CD4-positive, alpha-beta T cell treated with Interleukin-15 for 1 hour (primary cell): Measurements from ENCODE around the gene DHX58.

Source experiments
- DNase-seq: peaks from one replicate; pipeline ENCODE4 v3.0.0-alpha.2; 2020

DHX58 gene

DNA sequence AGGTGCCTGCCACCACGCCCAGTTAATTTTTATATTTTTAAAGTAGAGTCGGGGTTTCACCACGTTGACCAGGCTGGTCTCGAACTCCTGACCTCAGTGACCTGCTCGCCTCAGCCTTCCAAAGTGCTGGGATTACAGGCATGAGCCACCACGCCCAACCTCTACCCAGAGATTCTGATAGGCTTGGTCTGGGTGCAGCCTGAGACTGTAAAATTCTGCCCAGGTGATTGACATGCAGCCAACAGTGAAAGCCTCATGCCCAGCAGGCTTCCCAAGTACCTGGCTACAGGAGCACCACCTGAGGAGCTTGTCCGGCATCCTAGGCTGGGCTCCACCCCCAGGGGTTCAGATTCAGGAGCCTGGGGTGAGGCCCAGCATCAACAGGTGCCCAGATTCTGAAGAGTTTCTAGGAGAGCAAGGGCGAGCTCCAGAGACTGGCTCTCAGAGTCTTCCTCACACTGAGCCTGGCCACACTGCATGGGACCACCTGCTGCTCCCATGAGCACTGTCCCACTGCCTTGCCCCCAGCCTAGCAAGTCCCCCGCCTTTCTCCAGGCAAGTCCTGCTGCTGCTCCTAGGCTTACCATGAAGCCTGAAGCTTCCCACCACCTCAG lies 30.9 kb downstream of the DHX58 start:
- no peak for DNase-seq

DNA sequence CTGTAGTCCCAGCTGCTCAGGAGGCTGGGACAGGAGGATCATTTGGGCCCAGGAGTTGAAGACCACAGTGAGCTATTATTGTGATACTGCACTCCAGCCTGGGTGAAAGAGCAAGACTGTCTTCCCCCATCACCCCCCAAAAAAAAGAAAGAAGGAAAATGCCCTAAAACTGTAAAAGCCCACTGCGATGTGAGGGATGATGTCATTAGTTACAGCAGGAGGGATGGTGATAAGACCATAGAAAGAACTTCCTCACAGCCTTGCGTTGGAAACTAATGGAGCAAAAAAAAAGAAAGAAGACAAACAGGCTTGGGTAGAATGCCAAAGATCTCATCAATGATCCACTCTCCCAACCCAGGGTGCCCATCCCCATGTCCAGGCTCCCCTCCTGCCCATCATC lies 33.0 kb downstream of the DHX58 start:
- no peak for DNase-seq

DNA sequence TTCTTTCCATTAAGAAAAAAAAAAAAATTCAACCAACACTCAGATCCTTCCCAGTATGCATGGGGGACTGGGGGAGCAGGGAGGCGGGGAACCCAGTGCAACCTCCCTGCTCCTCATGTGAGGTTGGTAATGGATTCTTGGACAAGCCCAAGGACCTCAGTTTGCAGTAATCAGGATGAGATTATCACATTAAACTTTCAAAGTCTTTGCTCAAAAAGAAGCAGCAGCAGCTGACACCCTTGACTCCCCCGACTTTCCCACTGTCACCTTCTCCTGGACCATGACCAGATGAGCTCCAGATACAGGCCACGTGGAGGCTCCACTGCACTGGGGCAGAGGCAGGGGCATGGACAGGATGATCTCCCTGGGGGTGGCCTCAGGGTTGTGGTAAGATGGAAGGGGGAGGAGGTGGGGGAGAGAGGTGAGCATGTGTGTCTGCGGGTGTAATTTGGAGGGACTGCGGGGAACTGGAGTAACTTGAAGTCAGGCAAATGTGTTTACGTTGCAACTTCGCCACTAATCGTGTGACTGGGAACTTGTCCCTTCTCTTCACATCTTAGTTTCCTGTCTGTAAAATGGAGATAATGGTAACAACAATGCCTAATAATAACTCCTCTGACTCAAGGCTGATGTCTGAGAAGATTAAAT lies 34.0 kb downstream of the DHX58 start:
- DNase-seq: no peak

DNA sequence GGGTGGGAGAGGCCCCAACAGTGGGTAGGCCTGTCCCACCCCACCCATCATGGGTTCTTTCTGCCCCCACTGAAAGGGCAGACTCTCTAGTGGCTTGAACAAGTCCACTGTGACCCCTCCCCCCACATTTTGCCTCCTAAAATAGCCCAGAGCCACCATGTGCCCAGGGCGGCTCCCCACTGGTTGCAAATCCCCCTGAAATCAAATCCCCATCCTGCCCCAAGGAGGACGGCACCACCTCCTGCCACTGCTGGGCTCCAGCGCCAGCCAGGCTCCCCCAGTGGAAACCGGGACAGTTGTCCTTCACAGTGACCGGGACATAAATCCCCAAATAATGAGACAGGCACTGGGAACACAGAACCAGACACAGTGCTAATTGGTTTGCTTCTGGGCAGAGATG lies 34.8 kb downstream of the DHX58 start:
- no peak for DNase-seq

DNA sequence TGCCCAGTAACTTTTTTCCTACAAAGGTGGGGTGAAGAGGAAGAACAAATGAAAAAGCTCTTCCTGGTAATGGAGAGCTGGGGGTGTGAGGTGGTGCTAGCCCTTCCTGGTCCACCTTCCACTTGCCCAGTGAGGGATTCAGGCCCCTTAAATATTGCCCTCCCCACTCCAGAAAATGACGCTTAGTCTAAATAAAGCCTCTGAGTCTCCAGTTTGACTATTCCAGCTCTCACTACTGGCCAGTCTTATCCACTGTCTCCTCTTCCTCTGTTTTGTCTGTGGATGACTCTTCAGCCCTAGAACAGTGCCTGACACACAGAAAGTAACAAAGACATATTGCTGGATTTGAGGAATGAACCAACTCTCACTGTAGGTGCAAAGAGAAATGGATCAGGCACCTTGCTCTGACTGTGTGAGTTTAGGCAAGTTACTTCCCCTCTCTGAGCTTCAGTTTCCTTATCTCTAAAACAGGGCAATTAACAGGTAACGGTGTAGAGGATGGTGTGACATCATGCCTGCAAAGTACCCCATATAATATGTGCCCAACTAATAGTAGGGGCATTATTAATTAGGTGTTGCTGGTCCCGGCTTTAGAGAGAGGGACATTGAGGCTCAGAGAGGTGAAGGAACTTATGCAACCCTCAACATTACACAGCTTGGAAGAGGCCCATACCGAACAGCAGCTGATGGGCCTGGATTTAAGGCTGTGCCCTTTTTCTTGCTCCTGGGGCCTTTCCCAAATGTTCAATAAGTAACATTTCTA lies 35.5 kb downstream of the DHX58 start:
- no peak for DNase-seq

DNA sequence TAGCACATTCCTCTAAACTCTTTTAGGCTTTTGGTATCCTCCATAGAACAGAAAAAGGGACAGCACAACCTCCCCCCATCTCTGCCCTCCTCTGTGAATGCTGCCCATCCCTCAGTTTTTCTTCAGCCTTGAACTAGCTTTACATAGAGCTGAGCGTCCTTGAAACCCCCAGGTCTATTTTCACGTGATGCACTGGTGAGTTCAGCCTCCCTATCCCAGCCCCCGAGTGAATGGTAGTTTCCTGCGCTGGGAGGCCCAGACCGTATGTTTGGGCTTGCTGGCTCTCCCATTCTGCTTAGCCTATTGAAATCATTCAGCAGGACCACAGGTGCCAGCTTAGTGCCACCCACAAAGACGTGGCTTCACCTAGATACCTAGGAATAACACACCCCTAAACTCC lies 36.7 kb downstream of the DHX58 start:
- no peak for DNase-seq

DNA sequence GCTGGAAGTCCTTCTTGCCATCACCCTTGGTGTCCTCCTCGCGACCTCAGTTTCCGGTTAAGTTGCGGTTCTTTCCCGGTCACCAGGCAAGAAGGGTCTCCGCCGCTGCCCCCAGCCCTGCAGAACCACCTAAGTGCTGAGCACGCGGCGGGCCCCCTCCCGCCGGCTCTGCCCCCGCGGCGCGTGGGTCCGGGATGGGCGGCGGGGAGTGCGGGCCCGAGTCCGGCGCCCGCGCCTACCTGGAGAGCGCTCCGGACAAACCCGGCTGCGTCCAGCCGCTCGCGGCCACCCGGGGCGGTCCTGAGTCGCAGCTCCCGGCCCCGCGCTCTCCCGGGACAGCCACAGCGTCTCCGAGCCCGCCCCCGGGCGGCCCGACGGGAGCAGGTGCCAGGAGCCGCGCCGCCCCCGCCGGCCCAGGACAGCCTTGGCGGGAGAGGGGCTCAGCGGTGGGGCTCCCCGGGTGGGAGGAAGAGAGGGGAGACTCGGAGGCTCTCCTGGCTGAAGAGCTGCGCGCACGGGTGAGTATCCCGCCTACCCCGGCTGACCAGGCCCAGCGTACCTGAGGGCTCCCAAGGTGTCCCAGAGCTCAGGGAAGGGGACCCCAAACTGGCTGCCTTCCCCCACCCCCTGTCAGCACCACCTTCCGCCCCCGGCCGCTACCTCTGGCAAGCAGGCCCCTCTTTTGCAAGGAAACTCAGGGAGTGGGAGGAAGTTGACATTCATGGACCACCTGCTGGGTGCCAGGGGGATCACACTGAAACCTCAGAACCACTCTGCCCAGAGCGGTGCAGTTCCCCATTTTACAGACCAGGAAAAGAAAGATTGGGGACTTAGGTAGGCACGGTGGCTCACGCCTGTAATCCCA lies 40.0 kb downstream of the DHX58 start:
- DNase-seq: no peak

DNA sequence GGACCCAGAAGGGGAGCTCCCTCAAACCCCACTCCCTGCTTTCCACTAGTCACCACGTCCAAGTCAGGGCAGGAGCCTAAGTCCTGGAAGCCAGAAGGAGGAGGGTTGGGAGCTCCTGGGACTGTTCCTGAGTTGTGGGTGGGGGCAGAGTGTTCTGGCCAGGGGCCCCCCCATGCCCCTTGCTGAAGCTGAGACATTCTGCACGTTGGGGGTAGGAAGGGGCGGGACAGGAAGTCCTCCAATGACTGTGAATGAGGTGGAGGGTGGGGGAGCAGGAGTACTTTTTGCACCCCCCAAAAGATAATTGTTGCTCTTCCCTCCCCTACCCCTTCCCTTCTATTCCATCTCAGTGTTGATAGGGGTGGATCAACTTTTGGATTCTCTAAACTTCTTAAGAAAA lies 40.7 kb downstream of the DHX58 start:
- DNase-seq: no peak

DNA sequence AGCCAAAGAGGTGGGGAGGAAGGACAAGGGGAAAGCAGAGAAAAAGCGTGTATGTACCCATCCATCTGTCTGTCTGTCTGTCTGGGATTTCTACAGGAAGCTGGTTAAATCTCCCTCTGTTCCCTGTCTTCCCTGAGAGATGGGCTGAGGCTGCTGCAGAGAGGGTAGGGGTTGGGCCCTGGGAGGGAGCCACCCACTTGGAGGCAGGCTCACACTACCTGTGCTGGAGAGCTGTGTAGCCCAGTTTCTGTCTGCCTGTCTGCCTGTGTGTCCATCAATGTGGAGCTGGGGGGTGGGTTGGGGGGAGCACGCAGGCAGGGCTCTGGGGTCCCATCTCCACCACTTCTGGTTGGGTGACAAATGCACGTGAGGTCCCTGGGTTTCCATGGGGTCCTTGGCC lies 43.5 kb downstream of the DHX58 start:
- DNase-seq: no peak

DNA sequence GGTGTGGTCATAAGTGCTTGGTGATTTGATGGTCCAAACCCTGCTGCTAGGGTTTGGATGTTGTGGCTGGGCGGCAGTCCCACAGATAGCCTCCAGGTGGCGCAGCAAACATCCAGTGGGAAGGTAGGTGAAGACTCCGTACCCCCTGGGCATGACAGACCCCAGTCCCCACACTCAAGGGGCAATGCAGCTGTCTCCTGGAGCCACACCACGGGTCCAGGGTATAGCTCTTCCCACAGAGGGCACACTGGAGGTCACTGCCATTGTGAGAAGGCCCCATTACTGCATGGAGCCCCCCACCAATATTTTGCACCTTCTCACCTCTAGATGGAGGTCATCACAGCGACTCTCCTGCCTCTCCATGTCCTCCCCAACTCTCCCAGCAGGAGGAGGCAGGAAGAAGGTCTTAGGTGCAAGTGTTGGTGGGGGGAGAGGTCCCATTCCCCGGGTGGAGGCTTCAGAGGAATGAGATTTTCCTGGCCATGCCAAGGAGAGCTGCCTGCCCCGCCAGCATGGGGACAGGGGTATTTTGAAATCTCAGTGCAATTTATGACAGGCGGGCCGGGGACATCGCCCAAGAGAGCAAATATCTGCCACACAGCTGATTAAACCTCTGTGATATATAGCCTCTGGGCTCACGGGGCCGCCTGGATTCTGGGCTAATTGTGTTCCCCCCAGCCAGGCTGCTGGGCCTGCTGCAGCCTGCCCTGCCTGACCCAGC lies 45.0 kb downstream of the DHX58 start:
- peak; percentile 56 for DNase-seq

DNA sequence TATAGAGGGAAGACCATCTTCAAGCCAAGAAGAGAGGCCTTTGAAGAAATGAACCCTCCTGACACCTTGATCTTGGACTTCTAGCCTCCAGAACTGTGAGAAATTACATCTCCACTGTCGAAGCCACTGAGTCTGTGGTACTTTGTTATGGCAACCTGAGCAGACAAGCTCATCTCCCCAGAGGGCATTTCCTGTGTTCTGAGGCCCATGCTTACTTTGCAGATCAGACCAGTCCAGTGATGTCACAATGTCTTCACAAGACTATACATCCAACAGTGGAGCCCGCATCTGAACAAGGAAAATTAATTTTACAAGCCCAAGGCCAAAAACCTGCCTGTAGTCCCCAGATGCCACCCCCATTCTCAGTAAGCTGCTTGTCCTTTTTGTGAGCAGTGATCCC lies 47.3 kb downstream of the DHX58 start:
- no peak for DNase-seq

DNA sequence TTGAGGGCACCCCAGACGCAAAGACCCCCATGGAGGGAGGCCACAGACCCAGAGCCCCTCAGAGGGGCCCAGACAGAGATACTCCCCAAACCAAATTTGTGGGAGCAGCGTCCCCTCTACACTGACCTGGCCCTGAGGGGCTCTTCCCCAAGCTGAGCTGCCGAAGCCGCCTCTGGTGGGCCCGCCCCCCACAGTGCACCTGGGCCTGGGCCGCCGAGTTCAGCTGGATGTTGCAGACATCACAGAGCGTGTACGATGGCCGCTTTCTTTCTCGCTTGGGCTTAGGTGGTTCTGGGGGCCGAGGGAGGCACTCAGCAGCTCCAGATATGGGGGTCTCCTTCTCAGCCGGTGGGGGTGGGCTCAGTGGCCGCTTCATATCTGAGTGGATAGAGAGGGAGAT lies 49.8 kb downstream of the DHX58 start:
- no peak for DNase-seq

DNA sequence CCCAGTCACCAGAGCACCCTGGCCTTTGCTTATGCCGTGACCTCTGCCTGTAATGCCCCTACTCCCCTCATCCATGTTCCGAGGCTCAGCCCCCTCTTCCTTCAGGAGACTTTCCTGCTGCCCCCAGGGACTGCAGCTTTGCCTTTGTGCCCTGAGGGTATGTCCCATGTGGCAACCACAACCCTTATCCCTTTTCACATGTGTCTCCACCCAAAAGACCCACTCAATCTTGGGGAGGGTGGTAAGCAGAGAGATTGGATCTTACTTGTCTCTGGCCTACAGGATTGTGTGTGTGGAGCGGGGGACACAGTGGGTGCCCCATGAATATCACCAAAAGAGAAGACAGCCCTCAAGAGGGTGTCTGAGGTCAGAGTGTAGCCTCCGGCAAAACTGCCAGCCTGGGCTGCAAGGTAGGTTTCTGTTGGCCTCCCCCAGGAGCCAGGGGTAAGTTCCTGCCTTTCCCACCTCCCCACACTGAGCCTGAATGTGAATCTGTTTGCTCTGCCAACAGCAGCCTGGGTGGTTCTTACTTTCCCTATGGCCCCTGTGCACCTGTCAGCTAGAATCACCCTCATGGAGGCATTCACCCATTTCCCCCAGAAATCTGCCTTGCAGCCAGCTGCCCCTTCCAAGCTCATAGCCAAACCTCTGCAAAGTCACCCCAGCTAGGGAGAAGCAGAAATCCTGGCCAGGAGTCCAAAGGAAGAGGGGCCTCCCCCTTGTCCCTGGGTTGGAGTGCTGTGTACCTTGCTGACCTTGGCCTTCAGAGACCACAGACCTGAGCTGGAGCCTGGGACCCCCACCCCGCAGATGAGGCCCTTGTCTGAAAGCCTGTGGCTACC lies 50.6 kb downstream of the DHX58 start:
- DNase-seq: no peak

DNA sequence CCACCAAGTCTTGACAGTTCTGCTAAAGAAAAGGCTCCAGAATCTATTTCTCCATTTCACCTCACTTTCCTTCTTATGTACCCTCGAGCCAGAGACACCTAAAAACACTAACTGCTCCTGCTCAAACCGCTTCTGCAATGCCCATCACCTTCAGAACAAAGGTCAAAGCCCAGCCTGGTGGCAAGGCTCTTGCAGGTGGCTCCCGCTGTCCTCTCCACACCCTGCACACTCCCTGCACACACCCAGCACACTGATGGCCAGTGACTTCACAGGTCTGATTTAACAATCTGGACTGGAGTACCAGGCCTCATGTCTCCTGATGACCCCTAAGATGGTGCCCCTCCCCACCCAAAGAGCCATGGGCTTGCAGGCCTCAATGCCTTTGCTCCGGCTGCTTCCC lies 52.3 kb downstream of the DHX58 start:
- DNase-seq: no peak

DNA sequence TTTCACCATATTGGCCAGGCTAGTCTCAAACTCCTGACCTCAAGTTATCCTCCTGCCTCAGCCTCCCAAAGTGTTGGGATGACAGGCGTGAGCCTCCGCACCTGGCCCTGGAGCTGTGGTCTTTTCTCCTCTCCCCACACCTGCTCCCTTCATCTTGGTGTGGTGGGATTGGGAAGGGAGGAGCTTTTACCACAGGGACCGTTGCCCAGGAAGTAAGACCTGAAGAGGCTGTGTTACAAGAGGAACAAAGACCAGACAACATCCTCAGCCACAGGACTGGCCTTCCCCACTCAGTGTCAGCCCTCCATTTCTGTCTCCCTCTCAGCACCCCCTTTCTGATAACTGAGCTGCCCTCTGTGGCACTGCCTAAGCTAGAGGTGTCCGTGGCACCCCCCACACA lies 52.7 kb downstream of the DHX58 start:
- DNase-seq: no peak

DNA sequence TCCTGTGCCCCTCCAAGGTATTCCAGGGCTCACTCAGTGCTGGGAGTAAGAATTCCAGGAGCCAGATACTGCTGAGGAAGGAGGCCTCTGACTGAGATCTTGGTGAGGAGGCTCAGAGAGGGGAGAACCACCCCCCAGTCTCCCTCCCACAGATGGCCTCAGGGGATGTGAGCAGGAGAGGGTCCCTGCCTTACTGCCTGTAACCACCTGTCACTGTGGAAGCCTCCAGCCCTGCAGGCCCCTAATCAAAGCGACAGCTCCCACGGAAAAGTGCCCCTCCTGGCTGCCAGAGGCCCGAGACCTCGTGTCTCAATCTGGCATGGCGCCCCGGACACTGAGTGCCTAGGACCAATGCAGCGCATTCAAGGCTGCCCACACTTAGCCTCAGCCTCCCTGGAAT lies 54.5 kb downstream of the DHX58 start:
- DNase-seq: no peak

DNA sequence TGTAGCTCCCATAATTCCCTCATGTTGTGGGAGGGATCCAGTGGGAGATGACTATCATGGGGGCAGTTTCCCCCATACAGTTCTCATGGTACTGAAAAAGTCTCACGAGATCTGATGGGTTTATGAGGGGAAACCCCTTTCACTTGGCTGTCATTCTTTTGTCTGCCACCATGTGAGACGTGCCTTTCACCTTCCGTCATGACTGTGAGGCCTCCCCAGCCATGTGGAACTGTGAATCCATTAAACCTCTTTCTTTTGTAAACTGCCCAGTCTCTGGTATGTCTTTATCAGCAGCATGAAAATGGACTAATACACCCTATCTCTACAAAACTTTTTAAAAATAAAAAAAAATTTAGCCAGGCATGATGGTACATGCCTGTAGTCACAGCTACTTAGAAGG lies 55.9 kb downstream of the DHX58 start:
- DNase-seq: no peak

DNA sequence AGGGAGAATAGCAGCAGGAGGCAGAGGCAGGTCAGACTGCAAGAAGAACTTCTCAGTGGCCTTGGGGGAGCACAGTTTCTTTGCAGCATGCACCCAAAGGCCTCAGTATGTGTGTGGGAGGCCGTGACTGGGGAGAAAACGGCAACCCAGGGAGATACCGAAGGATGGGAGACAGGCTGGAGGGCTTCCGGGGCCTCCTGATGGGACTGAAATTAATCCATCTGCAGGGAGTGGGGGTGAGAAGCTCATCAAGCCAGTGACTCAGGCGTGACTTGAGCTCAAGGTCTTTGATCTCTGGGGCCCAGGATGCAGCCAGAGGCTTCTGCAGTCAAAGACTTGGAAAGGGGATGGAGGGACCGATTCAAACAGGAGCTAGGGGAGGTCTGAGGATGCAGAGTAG lies 57.0 kb downstream of the DHX58 start:
- no peak for DNase-seq

DNA sequence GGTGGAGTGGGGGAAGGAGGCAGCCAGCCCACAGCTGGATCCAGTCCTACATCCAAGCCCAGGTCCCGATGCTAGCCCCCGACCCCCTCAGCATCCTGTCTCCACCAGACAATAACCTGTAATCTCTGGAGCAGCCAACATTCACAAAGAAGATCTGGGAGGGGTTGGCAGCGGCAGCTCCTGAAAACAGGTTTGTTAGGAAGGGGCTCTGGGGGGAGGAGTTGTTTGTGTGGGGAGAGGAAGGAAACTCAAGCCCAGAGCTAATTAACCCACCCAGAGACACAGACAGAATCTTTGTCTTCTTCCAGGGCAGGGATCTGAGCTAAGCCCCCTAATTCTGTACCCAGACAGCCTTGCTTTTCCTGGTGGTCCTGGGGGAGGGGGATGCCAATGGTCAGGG lies 57.5 kb downstream of the DHX58 start:
- DNase-seq: no peak

DNA sequence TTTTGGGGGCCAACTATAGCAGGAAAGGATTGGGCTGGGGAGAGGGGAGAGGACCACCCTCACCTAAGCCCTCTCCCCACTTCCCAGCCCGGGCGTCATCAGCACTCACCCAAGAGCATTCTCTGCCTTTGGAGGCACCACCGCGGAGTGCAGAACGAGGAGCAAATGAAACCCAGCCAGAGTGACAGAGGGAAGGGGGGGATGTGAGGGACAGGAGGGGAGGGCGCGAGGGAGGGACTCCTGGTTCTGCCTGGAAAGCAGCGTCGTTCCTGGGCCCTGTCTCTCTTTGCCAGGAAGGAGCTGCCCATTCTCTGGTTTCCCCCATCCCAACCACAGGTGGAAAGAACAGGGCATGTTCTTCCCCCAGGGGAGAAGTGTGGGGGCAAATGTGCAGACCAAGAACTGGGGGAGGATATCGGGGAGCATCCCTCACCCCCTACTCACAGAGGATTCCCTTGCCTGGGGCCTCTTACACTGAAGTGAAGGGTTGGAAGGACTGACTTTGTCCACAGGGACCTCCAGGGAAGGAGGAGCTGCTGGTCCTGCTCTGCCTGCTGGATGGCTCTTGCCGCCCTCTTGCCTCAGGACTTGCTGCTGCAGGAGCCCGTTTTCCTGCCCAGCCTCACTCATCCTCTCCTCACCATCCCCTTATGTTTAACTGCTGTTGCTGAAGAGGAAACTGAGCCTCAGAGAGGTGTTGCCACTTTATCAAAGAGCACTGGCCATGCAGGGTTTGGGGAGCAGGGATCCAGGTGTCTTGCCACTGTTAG lies 58.6 kb downstream of the DHX58 start:
- no peak for DNase-seq

DNA sequence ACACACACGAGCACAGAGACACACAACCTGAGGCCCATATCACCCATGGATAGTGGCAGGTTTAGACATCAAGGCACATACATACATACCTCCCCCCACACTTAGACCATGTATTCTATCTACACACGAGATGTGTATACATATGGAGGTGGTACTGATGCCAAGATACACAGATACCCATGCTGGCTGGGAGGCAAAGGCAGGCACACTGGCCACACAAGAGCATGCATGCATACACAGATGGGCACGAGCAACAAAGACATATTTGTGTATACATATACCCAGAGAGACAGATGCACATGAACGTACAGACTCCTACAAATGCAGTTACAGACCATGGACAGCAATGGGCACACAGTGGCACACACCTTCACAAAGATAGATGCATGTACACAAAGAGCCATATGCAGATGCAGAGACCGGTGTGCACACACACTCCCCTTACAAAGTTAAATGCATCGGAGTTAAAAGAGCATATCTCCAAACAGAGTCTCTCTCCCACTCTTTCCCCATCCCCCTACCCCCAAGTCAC lies 60.1 kb downstream of the DHX58 start:
- DNase-seq: no peak
